RKO (cell line): ENCODE data around the gene LATS2.
"Not testable (repeated sequence)": the region's sequence is repeated elsewhere in the genome, so short reads cannot be mapped to it uniquely, and the experiment has no call there.

Experiments used
- DNase-seq: peaks from one replicate; pipeline ENCODE4 v3.0.0-alpha.2; 2016; ENCODE audit warnings: low spot score

The LATS2 gene

DNA sequence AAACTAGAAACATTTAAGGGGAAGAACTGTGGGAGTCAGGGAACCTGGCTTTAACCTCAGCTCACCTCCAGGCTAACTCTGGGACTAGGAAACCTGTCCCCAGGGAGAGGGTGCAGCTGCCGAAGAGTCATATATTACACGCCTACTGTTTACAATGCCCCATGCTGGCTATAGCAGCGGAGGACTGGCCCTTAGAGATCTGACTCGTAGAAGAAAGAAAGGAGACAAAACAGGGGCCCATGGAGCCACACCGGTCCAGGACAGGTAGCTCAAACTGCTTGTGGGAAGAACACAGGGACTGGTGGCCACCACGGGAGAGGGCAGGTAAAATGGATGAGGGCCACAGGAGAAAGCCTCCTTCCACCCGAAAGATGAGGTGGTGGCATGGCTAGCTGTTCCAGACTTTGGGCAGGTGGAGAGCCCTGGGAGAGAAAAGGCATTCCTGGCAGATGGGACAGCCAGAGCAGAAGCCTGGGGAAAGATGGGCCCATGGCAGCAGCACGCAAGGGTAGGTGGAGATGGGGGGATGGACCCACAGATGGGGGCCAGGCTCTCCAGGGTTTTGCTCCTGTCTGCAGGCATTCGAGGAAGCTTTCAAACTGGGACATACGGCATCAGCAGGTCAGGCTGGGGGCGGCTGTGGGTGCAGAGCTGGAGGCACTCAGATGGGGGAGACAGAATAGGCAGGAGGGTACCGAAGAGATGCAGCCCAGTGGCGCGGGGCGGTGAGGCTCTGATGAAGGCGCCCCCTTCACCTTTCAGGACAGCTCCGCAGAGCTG is 69.5 kb downstream of the LATS2 start:
- DNase-seq = no peak

DNA sequence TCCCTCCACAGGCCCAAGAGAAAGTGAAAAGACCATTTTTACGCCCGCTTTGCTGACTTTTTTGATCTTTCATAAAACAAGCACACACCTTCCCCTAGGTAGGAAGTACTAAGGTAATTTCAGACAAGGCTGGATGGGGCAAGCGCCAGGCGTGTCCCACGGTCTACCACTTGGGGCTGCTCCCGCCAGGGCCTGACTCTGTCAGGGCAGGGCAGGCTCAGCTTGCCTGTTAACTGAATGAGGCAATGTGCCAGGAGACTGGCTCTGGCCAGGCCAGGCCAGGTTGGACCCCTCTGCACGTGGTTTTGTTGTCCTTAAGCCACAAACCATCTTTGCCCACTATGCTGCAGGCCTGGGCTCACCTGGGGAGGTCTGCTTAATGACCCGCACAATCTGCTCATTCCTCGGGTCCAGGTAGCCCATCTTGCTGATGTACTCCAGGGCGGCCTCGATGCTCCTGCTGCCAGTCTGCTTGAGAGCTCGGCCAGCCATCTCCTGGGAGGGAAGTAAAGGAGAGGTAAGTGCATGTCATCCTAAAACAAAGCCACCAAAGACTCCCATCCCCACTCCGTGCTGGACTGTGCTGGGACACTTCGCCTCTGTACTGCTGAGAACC is 70.4 kb downstream of the LATS2 start:
- no peak for DNase-seq

DNA sequence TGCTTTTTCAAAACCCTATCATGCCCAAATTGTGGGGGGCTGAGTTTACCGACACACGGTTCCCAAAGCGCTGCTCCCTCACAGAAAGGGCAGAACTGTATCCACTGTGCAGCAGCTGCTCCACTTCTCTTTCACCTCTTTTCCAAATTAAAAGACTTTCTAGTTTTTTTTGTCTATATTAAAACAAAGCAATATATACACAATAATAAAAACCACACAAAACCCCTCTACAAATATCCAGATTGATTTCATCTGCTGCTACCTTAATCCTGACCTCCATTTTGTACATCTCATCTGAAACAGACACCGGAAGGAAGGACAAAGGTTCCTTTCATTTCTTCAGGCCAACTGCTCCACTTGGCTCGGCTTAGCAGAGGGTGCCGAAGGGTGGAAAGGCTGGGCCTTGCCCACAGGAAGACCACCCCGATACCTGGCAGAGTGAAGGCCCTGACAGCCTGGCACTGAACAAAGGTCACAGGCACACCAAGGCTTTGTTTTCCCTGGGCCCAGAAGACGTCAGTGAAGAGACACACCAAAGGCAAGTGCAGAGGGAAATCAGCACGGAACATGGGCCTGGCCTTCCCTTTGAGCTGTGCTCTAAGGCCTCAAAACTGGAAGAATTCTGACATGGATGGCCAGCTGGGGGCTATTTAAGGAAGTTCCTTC is 71.6 kb downstream of the LATS2 start:
- DNase-seq = no peak

DNA sequence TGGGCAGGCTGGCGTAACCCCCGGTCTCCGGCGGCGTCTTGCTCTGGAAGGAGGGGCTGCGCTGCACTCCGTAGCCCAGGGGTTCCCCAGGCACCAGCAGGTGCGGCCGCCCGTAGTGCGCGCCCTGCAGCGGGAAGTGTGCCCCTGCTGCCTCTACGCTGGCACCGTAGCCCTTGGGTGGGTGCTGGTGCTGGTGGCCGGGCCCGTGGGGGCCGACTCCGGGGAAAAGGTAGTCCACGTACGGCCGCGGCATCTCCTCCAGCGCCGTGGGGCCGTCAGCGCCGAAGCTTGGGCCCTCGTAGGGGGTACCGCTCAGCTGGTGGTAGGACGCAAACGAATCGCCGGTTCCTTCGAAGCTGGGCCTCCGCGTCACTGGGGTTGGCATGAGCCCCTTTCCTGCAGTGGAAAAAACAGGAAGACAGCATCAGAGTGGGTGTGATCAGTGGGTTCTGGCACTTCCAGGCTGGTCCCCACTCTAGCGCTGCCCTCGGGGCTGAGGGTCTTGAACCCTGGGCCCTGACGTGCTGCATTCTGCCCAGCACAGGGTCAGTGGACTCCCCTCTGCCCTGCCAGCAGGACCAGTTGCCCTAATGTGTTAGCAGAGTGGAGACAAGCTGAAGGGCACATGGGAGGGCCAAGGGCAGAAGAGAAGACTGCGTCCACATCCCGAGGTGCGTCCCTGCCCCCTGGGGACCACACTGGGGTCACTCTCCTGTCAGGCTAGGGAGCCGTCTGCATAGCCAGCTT is 72.3 kb downstream of the LATS2 start:
- DNase-seq = no peak

DNA sequence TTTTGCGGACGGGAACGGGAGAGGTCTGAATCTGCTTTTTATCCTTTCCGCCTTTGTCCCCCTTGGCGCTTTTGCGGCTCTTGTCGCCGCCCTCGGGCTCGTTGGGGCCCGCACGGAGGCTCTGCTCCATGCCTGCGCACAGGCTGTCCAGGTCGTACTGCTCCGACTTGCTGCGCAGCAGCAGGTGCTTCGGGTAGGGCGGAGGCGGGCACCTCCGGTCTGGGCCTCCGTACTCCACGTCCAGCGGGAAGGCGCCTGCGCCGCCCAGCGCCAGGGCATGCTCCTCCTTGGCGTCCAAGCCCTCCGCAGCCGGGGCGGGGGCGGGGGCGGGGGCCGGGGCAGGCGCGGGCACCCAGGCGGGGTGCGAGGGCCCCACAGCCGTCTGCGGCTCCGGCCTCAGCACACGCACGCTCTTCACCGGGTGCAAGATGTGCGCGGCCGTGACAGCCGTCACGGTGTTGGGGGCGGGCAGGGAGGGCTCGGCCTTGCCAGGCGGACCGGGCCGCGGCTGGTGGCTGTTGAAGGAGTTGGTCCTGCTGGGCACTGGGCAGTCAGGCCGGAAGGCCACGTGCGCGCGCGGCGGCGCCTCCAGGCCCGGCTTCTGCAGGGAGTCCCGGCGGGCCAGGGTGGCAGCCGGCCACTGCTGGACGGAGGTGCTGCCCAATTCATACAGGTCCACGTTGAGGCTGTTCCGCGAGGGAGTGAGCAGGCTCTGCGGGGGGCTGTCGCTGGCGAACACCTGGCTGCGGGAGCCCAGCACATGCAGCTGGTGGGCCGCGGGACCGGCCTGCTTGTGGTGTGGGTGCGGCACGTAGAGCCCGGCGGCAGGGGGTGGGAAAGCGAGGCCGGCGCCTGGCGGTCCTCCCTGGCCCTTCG is 73.1 kb downstream of the LATS2 start:
- DNase-seq = no peak

DNA sequence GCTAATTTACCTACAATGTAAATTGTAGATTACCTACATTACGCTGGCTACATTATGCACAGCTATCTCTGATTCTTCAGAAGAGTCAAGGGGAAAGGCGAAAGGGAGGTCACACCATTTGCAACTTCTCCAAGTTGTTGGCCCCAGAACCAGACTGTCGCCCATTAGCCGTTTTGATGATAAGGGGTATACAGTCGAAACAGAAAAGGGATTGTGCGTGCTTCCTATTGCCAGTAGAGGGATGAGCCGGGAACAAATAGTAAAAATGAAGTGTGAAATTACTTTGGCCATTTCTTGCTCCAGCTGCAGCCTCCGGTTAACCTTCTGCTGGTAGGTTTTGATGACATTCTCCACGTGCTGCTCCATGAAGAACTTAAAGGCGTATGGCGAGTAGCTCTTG is 73.8 kb downstream of the LATS2 start:
- DNase-seq = no peak

DNA sequence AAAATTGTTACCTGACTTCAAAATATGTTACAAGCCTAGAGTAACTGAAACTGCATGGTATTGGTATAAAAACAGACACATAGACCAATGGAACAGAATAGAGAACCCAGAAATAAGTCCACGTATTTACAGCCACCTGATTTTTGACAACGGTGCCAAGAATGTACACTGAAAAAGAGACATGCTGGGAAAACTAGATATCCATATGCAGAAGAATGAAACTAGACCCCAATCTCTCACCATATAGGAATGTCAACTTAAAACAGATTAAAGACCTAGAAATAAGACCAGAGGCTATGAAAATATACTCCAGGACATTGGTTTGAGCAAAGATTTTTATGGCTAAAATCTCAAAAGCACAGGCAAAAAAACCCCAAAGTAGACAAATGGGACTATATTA is 76.5 kb downstream of the LATS2 start:
- DNase-seq = no peak

DNA sequence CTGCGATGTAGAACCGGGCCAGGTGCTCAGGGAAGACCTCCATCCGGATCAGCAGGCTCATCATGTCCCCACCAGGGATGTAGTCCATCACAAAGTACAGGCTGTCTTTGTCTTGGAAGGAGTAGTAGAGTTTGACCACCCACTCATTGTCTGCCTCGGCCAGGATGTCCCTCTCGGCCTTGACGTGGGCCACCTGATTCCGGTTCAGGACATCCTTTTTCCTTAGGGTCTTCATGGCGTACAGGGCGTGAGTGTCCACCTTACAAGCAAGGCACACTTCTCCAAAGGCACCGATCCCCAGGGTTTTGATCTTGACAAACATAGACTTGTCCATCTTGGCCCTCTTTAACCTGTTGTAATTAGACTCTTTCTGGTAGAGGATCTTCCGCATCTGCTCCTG is 78.0 kb downstream of the LATS2 start:
- no peak for DNase-seq

DNA sequence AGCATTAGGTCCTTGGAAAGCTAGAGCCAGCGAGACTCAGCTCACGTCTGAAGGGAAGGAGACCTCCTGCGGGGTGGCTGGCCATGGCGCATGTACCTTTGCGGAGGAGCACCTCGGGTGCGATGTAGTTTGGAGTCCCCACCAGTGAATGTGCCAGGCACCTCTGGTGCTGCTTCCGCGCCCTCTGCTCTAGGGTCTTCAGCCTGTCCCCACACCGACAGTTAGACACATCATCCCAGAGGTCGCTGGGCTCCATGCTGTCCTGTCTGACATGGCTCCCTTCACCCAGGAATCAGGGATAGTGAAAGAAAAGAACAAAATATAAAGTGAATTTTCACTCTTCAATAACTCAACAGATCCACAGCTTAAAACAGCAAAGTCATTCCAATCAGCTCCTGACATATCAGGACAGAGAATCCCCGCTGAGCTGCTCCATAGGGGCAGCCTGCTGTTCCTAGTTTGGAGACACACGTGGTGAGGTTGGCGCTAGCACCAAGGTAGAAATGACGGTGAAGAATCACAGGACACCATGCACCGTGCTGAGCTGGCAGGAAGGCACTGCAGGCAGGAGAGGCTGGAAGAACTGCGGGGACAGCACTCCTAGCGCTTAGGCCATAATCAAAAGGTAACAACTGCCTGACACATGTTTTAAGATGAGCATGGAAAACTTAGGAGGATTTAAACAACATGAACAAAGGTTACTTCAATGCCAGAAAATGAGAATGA is 79.9 kb downstream of the LATS2 start:
- no peak for DNase-seq

DNA sequence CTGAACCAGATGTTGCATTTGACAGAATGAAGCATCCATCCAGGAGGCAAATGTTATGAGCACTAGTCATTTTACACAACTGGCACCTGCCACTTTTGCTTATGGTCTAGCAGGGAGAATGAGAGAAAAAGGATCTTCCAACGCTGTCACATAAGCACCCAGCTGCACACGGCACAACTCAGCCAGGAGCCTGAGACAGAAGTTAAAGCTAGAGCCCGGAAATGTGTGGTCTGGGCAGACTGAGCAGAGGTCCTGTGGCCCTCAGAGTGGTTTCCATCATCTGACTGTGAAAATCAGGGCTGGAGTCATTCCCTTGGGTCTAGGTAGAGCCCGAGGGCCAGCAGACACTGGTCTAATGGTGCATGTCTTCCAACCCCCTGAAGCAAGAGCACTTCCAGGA is 80.5 kb downstream of the LATS2 start:
- no peak for DNase-seq

DNA sequence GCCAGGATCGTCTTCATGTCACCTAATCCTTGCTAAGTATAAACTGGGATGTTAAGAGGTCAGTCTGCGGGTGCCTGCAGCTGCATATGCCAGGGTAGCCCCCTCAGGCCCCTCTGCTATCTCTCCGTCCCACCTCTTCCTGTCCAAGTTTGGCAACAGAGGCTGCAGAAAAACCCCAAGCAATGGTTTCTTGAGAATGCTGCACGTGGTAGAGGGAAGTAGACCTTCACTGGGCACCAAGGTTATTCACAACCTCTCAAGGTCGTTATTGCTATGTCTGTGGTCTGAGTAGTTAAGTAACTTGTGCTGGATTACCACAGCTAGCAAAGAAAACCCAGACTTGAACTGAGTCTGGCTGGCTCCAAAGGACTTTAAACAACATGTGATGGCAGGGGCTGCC is 81.0 kb downstream of the LATS2 start:
- no peak for DNase-seq

DNA sequence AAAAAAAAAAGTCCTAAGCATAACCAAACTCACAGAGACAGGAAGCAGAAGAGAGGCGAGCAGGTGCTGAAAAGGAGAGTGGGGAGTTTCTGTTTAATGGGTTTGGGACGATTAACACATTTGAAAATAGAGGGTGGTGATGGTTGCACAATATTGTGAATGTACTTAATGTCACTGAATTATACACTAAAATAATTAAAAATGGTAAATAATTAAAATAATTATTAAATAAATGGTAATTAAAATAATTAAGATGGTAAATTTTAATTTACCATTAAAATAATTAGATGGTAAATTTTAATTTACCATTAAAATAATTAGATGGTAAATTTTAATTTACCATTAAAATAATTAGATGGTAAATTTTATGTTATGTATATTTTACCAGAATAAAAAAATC is 84.0 kb downstream of the LATS2 start:
- DNase-seq = no peak

DNA sequence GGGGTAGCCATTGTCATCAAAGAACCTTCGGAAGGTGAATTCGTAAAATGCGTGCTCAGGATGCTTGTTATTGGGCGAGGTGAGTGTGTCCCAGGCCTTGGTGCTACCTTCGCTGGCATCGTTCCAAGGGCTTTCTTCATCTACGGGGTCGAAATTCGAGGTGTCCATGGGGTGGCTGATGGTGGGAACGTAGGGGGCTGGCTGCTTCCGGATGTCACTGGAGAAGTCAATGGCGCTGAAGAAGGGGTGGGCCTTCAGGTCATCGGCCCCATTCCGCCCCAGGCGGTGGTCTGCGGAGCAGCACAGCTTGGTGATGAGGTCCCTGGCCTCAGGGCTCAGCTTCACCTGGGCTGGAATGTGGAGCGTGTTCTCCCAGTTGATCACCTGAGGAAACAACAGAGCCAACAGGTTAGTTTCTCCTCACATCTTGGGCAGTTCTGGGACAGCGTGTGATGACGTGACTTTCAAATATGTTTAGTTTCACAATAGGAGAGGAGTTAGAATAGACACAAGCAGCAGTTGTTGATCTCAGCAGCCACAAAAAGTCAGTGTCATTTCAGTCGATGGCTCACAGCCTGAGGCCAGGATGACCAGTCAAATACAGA is 86.3 kb downstream of the LATS2 start:
- DNase-seq = no peak

DNA sequence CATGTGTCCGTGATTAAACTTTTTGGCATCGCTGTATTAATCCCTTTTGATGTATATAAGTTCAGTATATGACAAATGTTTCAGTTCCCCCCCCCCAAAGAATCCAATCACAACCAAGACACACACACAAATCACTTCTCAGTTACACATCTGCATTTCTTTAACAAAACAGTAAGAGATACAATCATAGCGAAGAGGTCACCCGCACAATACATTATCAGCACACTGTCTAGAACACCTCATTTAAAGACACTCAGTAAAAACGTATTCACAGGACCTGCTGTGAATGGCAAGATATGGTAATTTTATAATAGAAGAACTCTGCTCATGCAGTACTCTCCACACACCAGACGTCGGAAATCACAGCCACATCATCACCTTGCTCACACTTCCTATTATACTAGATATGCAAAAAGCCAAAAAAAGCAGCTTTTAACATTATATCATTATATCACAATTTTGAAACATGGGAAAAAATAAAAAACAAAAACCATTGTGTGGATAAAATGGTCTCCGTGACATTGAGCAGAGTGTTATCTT is 87.4 kb downstream of the LATS2 start:
- DNase-seq = no peak

DNA sequence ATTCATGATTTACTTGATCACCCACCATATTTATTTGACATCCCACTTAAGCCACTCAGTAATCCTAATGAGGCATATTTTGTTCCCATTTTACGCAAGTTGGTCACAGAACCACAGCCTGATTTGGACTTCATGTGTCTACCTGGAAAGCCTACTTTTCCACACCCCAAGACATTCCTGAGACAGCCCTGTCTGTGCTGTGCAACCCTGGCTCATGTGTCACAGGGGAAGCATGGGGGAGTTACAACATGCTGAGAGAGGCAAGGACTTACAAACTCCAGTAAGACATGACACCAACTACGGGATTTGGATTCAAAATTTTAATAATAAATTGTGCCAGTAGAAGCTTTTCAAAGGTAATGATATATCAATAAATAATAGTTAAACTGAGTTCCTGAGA is 88.7 kb downstream of the LATS2 start:
- no peak for DNase-seq

DNA sequence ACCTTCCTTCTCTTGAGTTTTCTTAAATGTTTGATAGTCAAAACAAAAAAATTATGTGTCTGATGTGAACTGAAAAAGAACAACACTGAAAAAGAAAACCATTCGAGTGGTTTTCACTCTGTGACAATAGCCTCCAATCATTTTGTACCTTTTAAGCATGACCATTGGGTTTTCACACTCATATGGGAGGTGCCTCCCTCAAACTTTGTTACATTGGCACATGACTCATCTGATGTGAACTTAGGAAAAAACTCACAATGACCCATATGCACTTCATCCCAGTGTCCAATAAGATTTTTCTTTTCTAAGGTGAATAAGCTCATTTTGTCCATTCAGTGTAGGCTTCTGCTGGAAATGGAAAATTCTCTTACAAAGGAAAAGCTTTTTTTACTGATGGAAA is 92.2 kb downstream of the LATS2 start:
- DNase-seq = peak; percentile 85

DNA sequence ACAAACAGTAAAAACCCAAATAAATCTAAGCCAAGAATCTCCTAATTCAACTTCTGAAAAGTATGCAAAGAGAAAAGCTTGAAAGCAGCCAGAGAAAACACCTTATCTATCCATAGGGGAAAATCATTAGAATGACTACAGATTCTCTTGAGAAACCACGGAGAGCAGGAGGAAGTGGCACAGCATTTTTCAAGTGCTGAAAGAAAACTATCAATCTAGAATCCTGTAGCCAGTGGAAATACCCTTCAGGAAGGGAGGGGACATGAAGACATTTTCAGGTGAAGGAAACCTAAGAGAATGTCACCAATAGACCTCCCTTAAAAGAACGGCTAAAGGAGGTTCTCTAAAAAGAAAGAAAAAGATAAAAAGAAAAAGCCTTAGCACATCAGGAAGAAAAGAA is 92.6 kb downstream of the LATS2 start:
- DNase-seq = no peak

DNA sequence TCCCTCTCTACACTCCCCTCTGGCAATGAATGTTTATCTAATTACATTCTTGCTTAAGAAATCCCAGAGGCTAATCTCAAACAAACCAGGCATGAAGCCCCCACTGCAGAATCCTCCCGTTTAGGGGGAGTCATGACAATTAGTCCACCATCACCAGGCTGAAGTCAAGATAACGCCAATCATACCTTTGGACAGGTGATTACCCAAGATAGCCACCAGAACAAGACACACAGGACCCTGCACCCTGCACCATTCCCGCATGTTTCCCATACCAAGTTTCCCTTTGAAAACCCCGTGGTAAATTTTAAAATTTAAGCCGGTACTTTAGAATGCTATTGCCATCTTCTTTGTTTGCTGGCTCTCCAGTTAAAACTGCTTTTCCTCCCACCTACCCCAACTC is 94.0 kb downstream of the LATS2 start:
- no peak for DNase-seq

DNA sequence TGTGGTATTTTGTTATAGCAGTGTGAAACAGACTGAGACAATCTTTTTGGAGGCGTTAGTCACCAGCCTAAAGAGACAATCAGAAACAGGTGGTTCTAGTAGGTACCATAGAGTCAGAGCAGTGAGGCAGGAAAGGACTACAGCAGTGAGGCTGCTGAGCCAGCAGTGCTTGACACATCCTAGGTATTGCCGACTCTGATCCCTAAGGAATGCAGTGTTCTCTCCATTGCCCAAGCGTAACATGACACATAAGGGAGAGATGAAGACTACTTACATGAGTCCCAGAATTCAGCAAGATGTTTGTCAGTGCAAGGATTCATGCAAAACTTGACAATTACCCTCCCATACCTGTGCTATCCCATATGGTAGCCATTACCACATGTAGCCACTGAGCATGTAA is 96.5 kb downstream of the LATS2 start:
- DNase-seq = no peak

DNA sequence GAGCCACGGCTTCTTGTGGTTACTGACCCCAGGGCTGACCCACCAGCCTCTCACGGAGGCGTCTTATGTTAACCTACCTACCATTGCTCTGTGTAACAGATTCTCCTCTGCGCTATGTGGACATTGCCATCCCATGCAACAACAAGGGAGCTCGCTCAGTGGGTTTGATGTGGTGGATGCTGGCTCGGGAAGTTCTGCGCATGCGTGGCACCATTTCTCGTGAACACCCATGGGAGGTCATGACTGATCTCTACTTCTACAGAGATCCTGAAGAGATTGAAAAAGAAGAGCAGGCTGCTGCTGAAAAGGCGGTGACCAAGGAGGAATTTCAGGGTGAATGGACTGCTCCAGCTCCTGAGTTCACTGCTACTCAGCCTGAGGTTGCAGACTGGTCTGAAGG is 99.7 kb downstream of the LATS2 start:
- DNase-seq = not testable (repeated sequence)
